Endothelial cell of umbilical vein (primary cell): ENCODE data around the gene FYN.

Experiments
- CTCF ChIP-seq, 2 donors: IDR thresholded peaks; 1 replicate in 1 of 2; 2 replicates in 1 of 2; pipeline ENCODE4 v1.5.1; 2011; ENCODE audit warnings: low read length in 2 of 2, mild to moderate bottlenecking in 2 of 2, moderate library complexity in 2 of 2, control low read depth in 1 of 2, inconsistent platforms in 1 of 2, low read depth in 1 of 2; ENCODE audit not compliant: insufficient read depth in 1 of 2; ENCODE audit errors: extremely low read depth in 1 of 2
- EZH2 ChIP-seq: IDR thresholded peaks from 2 replicates; pipeline ENCODE4 v1.6.1; 2012; ENCODE audit warnings: borderline replicate concordance, low read depth, mild to moderate bottlenecking, moderate library complexity, low read length, inconsistent platforms; ENCODE audit not compliant: severe bottlenecking
- FOS ChIP-seq: IDR thresholded peaks from 2 replicates; pipeline ENCODE4 v1.6.1; 2011; ENCODE audit warnings: mild to moderate bottlenecking, low read length, moderate library complexity, borderline replicate concordance; ENCODE audit not compliant: insufficient read depth
- GATA2 ChIP-seq: IDR thresholded peaks from 2 replicates; pipeline ENCODE4 v1.7.0; 2011; ENCODE audit warnings: low read depth, mild to moderate bottlenecking, moderate library complexity, mixed read lengths, low read length; ENCODE audit not compliant: insufficient read length, insufficient read depth
- MYC ChIP-seq: IDR thresholded peaks from one replicate; pipeline ENCODE4 v1.6.1; 2011; ENCODE audit warnings: mild to moderate bottlenecking, low read depth, low read length
- POLR2A ChIP-seq: IDR thresholded peaks from 2 replicates; pipeline ENCODE4 v1.6.1; 2012; ENCODE audit warnings: low read depth, mild to moderate bottlenecking, control low read depth, low read length
- POLR2AphosphoS5 ChIP-seq: IDR thresholded peaks from 2 replicates; pipeline ENCODE4 v1.6.1; 2012; ENCODE audit warnings: low read depth, mild to moderate bottlenecking, control low read depth, low read length, moderate library complexity; ENCODE audit not compliant: insufficient read depth
- TF ChIP-seq, protein P1 (sequence below): IDR thresholded peaks from 2 replicates; pipeline ENCODE4 v1.6.1; 2011; ENCODE audit not compliant: insufficient read depth, insufficient read length

GRCh38 chr6:111766201-111766857, 106.9 kb downstream of the FYN start:
- TF ChIP-seq POLR2A: no peak
- TF ChIP-seq CTCF (IDR thresholded peaks at IDR 0.05; ENCODE audit: extremely low read depth in 1 of 2, insufficient read depth in 1 of 2, low read depth in 1 of 2, low read length in 2 of 2): no peak
- TF ChIP-seq EZH2: no peak
- no peak for TF ChIP-seq GATA2
- no peak for TF ChIP-seq POLR2AphosphoS5
- TF ChIP-seq MYC: no peak
- no peak for TF ChIP-seq FOS
- TF ChIP-seq, protein P1, sequence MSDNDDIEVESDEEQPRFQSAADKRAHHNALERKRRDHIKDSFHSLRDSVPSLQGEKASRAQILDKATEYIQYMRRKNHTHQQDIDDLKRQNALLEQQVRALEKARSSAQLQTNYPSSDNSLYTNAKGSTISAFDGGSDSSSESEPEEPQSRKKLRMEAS: no peak
